ENCODE data around the gene CPHXL2. TPM values are rescaled to one million over a fixed set of nuclear protein-coding genes. Genes with fewer than 3 reads are reported as not detected.

Gene CPHXL2
- total RNA-seq, 4 donors from 2014 or later = not detected

DNA sequence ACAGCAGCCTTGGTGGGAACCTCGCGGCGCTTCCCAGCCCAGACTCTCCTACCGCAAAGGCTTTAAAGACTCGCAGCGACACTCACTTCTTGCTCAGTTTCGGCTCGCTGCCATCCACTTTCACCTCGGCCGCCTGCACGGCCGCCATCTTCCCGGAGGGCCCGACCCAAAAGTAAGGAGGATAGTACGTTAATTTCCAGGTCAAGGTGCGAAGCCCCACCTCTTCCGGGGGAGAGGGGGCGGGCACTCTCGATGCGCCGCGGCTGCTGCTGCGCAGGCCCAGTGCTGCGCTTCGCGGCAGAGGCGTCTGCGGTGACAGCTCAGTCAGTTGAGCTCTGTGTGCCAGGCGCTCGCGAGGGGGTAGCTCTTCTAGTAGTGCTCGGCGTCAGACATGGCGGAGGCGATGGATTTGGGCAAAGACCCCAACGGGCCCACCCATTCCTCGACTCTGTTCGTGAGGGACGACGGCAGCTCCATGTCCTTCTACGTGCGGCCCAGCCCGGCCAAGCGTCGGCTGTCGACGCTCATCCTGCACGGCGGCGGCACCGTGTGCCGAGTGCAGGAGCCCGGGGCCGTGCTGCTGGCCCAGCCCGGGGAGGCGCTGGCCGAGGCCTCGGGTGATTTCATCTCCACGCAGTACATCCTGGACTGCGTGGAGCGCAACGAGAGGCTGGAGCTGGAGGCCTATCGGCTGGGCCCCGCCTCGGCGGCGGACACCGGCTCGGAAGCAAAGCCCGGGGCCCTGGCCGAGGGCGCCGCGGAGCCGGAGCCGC lies 29.1 kb downstream of the CPHXL2 start, which contains the start of the genes KARS1 and TERF2IP:
Gene KARS1 (minus strand): TSS at position 174 of the 773 bp plus-strand sequence. CDS start 26 bp downstream, at position 148.
Gene TERF2IP (plus strand): TSS at position 282 of the 773 bp plus-strand sequence. CDS start 110 bp downstream, at position 392.
- Histone ChIP-seq H3K9me3 (no peaks in the 10 kb centered on the region), H3K27ac (peak within 1 kb of the TSS; percentile 99 to 100 (median 99)), H3K4me1 (peaks cover 35 to 46% of the 10 kb centered on the region in 2 donors), H3K27me3 (no peaks in the 10 kb centered on the region), H3K4me3 (replicated peaks in 1 of 3) (peak within 1 kb of the TSS; percentile 84 to 100 (median 89)), H3K36me3 (no peaks in the 10 kb centered on the region)
- intact Hi-C loops (cut with DNase I) = loop anchor here (5.0 to 10.0 kb wide), 2 partner anchors 117 to 1545 kb away; partner anchors contain the start of gene MON1B
- peak; percentile 93 to 94 for DNase-seq
- peak; percentile 89 to 99 for TF ChIP-seq POLR2A (IDR thresholded peaks at IDR 0.05)
- TF ChIP-seq, protein P1, sequence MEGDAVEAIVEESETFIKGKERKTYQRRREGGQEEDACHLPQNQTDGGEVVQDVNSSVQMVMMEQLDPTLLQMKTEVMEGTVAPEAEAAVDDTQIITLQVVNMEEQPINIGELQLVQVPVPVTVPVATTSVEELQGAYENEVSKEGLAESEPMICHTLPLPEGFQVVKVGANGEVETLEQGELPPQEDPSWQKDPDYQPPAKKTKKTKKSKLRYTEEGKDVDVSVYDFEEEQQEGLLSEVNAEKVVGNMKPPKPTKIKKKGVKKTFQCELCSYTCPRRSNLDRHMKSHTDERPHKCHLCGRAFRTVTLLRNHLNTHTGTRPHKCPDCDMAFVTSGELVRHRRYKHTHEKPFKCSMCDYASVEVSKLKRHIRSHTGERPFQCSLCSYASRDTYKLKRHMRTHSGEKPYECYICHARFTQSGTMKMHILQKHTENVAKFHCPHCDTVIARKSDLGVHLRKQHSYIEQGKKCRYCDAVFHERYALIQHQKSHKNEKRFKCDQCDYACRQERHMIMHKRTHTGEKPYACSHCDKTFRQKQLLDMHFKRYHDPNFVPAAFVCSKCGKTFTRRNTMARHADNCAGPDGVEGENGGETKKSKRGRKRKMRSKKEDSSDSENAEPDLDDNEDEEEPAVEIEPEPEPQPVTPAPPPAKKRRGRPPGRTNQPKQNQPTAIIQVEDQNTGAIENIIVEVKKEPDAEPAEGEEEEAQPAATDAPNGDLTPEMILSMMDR (IDR thresholded peaks at IDR 0.05) = no peak
- 0% methylated on average over 8 to 29 of the region's 76 CpGs for WGBS, 2 donors

DNA sequence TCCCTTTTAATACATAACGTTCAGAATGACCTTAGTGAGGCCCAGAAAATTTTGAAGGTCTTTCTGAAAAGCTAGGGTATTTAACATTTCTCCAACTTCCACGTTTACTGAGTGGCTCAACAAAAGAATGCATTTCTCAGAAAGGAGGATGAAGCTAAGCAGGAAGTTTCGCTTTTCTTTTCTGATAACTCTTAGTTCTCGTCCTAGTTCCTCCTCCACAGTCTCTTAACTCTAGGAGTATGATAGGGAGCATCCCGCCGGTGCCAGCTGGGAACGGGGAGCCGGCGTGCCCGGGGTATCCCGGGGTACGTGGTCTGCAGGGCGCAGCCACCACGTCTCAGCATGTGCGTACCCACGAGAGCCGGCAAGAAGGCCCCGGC lies 29.7 kb downstream of the CPHXL2 start:
- Histone ChIP-seq H3K9me3 (no peaks in the 10 kb centered on the region), H3K4me3 (replicated peaks in 1 of 3) (peak overlapping the region; percentile 75 to 100 (median 89)), H3K27ac (peak overlapping the region; percentile 48 to 99 (median 99)), H3K36me3 (no peaks in the 10 kb centered on the region), H3K27me3 (no peaks in the 10 kb centered on the region), H3K4me1 (peaks cover 29 to 40% of the 10 kb centered on the region in 2 donors)
- 0% methylated on average over 11 to 17 of the region's 18 CpGs for WGBS, 2 donors
- TF ChIP-seq POLR2A (IDR thresholded peaks at IDR 0.05) = no peak
- TF ChIP-seq, protein P1 (IDR thresholded peaks at IDR 0.05) = no peak
- DNase-seq = no peak
- intact Hi-C loops (cut with DNase I) = loop anchor here (5.0 to 10.0 kb wide), 2 partner anchors 118 to 1545 kb away; partner anchors contain the start of gene MON1B

DNA sequence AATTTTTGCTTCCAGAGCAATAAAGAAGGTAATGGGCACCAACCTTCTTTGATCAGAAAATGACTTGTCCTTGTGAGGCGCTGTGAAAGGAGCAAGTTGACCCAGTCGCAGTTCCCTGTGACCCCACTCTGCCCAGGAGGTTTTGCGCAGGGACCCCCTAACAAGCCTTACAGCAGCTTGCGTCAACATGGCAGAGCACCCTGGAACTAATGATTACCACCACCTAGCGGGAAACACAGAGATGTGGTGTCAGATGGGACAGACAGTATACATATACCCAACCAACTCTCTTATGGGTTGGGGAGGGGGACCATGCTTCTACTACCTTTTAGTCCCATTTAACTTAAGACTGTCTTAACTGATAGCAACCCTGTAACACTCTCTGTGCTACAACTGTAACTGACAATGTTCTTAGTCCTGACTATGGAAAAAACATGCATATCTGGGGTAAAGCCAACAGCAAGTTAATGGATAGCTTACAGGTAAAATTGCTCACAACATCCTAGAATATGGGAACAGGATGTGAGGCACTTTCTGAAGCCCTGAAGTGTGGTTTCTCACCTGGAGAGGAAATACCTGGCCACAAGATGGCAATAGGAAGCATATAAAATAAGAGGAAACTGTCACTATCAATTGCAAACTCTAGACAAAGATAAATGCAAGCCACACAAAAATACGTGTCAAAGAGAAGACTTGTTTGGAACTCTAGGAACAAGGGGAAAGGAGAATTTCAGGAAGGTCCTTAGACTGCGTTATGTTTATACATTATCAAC lies 32.4 kb downstream of the CPHXL2 start:
- Histone ChIP-seq H3K36me3 (peaks cover 21 to 23% of the 10 kb centered on the region in 2 donors), H3K4me1 (peaks cover 8 to 20% of the 10 kb centered on the region in 2 donors), H3K4me3 (replicated peaks in 1 of 3) (no peak overlapping the region), H3K27ac (no peak overlapping the region), H3K27me3 (no peaks in the 10 kb centered on the region), H3K9me3 (no peaks in the 10 kb centered on the region)
- 90 to 93% methylated on average over 7 of the region's 7 CpGs for WGBS, 2 donors
- intact Hi-C loops (cut with DNase I) = loop anchor here (5.0 to 10.0 kb wide), 2 partner anchors 120 to 1548 kb away; partner anchors contain the start of gene MON1B
- TF ChIP-seq POLR2A (IDR thresholded peaks at IDR 0.05) = no peak
- TF ChIP-seq, protein P1 (IDR thresholded peaks at IDR 0.05) = peak in 1 of 6 experiments; percentile 20
- no peak for DNase-seq

DNA sequence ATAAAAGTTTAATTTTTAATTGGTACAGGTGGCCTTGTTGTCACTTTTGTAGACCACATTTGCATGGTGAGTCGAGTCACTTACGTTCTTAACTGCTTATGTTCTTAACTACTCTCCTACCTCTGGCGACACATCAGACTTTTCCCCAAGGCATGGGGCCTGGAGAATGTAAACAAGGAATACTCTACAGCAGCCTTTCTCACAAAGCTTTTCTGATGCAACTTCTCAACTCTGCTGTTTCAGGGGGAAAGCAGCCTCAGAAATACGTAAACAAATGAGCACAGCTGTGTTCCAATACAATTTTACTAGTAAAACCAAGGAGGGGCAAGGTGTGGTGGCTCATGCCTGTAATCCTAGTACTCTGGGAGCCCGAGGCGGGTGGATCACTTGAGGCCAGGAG lies 36.2 kb downstream of the CPHXL2 start:
- no peak overlapping the region for H3K27ac ChIP-seq
- H3K4me1 ChIP-seq = peaks cover 0 to 8% of the 10 kb centered on the region in 2 donors
- no peaks in the 10 kb centered on the region for H3K27me3 ChIP-seq
- TF ChIP-seq, protein P1 (IDR thresholded peaks at IDR 0.05) = no peak
- TF ChIP-seq POLR2A (IDR thresholded peaks at IDR 0.05) = no peak
- WGBS, 2 donors = 90 to 91% methylated on average over 6 of the region's 6 CpGs
- peaks cover 46 to 51% of the 10 kb centered on the region in 2 donors for H3K36me3 ChIP-seq
- H3K4me3 ChIP-seq (replicated peaks in 1 of 3) = no peak overlapping the region
- DNase-seq = no peak
- H3K9me3 ChIP-seq = no peaks in the 10 kb centered on the region
- intact Hi-C loops (cut with DNase I) = loop anchor here (10.0 kb wide), 1 partner anchor 124 kb away; no protein-coding TSS in a partner anchor
